OCI-LY7 (cell line): ENCODE results near the gene SPG21. TPM values are rescaled to one million over a fixed set of nuclear protein-coding genes. Genes with fewer than 3 reads are reported as not detected.

ENCODE experiments used
- BruUV-seq: library from RNA; stranded (reverse); fragments of 400-500 nt; replicated peaks from 2 replicates; lab custom pipeline; 2021; lab: Mats Ljungman, UMichigan
- CTCF ChIA-PET: fragments of 300-600 bp; sonication (Branson Sonifier 250); formaldehyde crosslinking; loops from one replicate; lab custom pipeline; 2022; ENCODE audit warnings: antibody characterized with exemption; ENCODE audit not compliant: unreplicated experiment; lab: Charles Lee
- POLR2A ChIA-PET: fragments of 300-600 bp; sonication (Branson Sonifier 250); formaldehyde crosslinking; loops from one replicate; lab custom pipeline; 2022; ENCODE audit warnings: antibody characterized with exemption; lab: Charles Lee
- DNase-seq: peaks from one replicate; pipeline ENCODE4 v3.0.0-alpha.2; 2015; ENCODE audit warnings: low spot score
- H2AFZ ChIP-seq: fragments of 200-600 bp; sonication (generic), shearing (Covaris generic); 2 replicates; pipeline ENCODE4 v1.6.1; 2014; ENCODE audit warnings: mild to moderate bottlenecking, antibody characterized with exemption, low read length, moderate library complexity
- H3K27ac ChIP-seq: fragments of 200-600 bp; sonication (generic); 2 replicates; pipeline ENCODE4 v1.5.1; 2014; ENCODE audit warnings: mixed run types, low read depth, mild to moderate bottlenecking, moderate library complexity, low read length, inconsistent platforms; ENCODE audit not compliant: poor library complexity, severe bottlenecking
- H3K36me3 ChIP-seq: fragments of 200-600 bp; sonication (generic); 2 replicates; pipeline ENCODE4 v1.6.1; 2014; ENCODE audit warnings: mild to moderate bottlenecking, antibody characterized with exemption, low read length, moderate library complexity, mixed read lengths; ENCODE audit not compliant: insufficient read depth
- H3K4me1 ChIP-seq: fragments of 200-600 bp; sonication (generic); 2 replicates; pipeline ENCODE4 v1.5.1; 2014; ENCODE audit warnings: mild to moderate bottlenecking, low read length; ENCODE audit not compliant: insufficient read depth, poor library complexity, severe bottlenecking
- H3K4me2 ChIP-seq: fragments of 200-600 bp; sonication (generic); 2 replicates; pipeline ENCODE4 v1.6.1; 2014; ENCODE audit warnings: mild to moderate bottlenecking, low read length
- H3K4me3 ChIP-seq: fragments of 200-600 bp; sonication (generic); 2 replicates; pipeline ENCODE4 v1.5.1; 2014; ENCODE audit warnings: mild to moderate bottlenecking, low read depth, low read length; ENCODE audit not compliant: poor library complexity, severe bottlenecking
- H3K79me2 ChIP-seq: fragments of 200-600 bp; sonication (generic); 2 replicates; pipeline ENCODE4 v1.6.1; 2016; ENCODE audit warnings: low read depth, mild to moderate bottlenecking, low read length, moderate library complexity, mixed read lengths; ENCODE audit not compliant: insufficient read depth
- H3K9me2 ChIP-seq: fragments of 200-600 bp; sonication (generic); 2 replicates; pipeline ENCODE4 v1.6.1; 2016; ENCODE audit warnings: mild to moderate bottlenecking, low read length, mixed read lengths; ENCODE audit not compliant: insufficient read depth
- H3K9me3 ChIP-seq: fragments of 200-600 bp; sonication (generic); 2 replicates; pipeline ENCODE4 v1.6.1; 2014; ENCODE audit warnings: mild to moderate bottlenecking, mixed run types, low read length, mixed read lengths
- H4K20me1 ChIP-seq: fragments of 200-600 bp; sonication (generic); 2 replicates; pipeline ENCODE4 v1.6.1; 2014; ENCODE audit warnings: mild to moderate bottlenecking, antibody characterized with exemption, low read length, moderate library complexity, mixed read lengths; ENCODE audit not compliant: insufficient read depth
- CTCF ChIP-seq: fragments of 200-600 bp; sonication (generic); conservative IDR thresholded peaks from 2 replicates; pipeline ENCODE4 v1.5.1; 2014; ENCODE audit warnings: mild to moderate bottlenecking, antibody characterized with exemption, low read length, moderate library complexity, mixed read lengths
- EZH2phosphoT487 ChIP-seq: fragments of 200-600 bp; sonication (generic); IDR thresholded peaks from 2 replicates; pipeline ENCODE4 v1.6.1; 2018; ENCODE audit warnings: low read depth, borderline replicate concordance, mild to moderate bottlenecking, mixed run types, antibody characterized with exemption, low read length, moderate library complexity, mixed read lengths
- intact Hi-C: fragments of 100-400 bp; cut with micrococcal nuclease; formaldehyde crosslinking; loops from one replicate; pipeline ENCODE4 v1.10.0; 2022; ENCODE audit not compliant: unreplicated experiment
- total RNA-seq, 2 experiments: library from RNA; depleted of rRNA in 1 of 2; stranded (reverse); fragments of >200 nt in 1 of 2; shearing (Covaris generic) in 1 of 2; gene quantifications; 2 replicates each; pipeline ENCODE4 v1.2.3, GENCODE V29; 2014 to 2022

Gene SPG21
- total RNA-seq, 2 experiments from 2014 or later = 56.4 to 83.9 TPM

GRCh38 chr15:64985366-64986033 lies 4.2 kb downstream of the SPG21 start:
- Histone ChIP-seq H4K20me1 (no peaks in the 10 kb centered on the region), H3K79me2 (peaks cover 33% of the 10 kb centered on the region; the same call in 1 of the 2 replicates), H3K27ac (peak overlapping the region; percentile 12), H3K36me3 (peaks cover 30% of the 10 kb centered on the region; the same call in 1 of the 2 replicates), H3K9me2 (no peaks in the 10 kb centered on the region), H2AFZ (no peak overlapping the region), H3K4me2 (peak overlapping the region; percentile 49), H3K9me3 (no peaks in the 10 kb centered on the region), H3K4me3 (peak overlapping the region; percentile 21), H3K4me1 (peaks cover 40% of the 10 kb centered on the region)
- intact Hi-C loops = no loop called here
- ChIA-PET CTCF (no interaction called here), POLR2A (interaction anchor here (0.6 to 1.3 kb wide), 4 partner anchors 11 to 295 kb away, joined by 3 to 7 read pairs (median 4); partner anchors contain the start of gene PIF1)
- no peak for DNase-seq
- TF ChIP-seq CTCF (no peak), EZH2phosphoT487 (no peak)
- TSS peak; percentile 9 for BruUV-seq

- intact Hi-C loops = no loop called here
- Histone ChIP-seq H2AFZ (no peak overlapping the region), H3K4me1 (peaks cover 26% of the 10 kb centered on the region), H3K79me2 (peaks cover 18% of the 10 kb centered on the region; the same call in 1 of the 2 replicates), H3K4me3 (no peak overlapping the region), H4K20me1 (no peaks in the 10 kb centered on the region), H3K36me3 (peaks cover 53% of the 10 kb centered on the region), H3K4me2 (no peak overlapping the region), H3K9me3 (no peaks in the 10 kb centered on the region), H3K9me2 (no peaks in the 10 kb centered on the region), H3K27ac (no peak overlapping the region)
- no TSS peak for BruUV-seq
- ChIA-PET CTCF (no interaction called here), POLR2A (no interaction called here)
- DNase-seq = no peak
- TF ChIP-seq EZH2phosphoT487 (no peak), CTCF (no peak)
Observed at GRCh38 chr15:64982472-64982871, 7.2 kb downstream of the SPG21 start.

- ChIA-PET CTCF (no interaction called here), POLR2A (interaction anchor here (0.7 to 0.9 kb wide), 2 partner anchors 33 to 126 kb away, joined by 3 read pairs; no protein-coding TSS in a partner anchor)
- H3K4me2 ChIP-seq = no peak overlapping the region
- H3K36me3 ChIP-seq = peaks cover 53% of the 10 kb centered on the region
- intact Hi-C loops = no loop called here
- no peak for TF ChIP-seq CTCF
- TF ChIP-seq EZH2phosphoT487 = no peak
- no peak overlapping the region for H3K4me3 ChIP-seq
- H3K9me2 ChIP-seq = no peaks in the 10 kb centered on the region
- no peaks in the 10 kb centered on the region for H4K20me1 ChIP-seq
- no peaks in the 10 kb centered on the region for H3K9me3 ChIP-seq
- DNase-seq = no peak
- peaks cover 12% of the 10 kb centered on the region; the same call in 1 of the 2 replicates for H3K79me2 ChIP-seq
- H3K4me1 ChIP-seq = peaks cover 21% of the 10 kb centered on the region
- H3K27ac ChIP-seq = no peak overlapping the region
- H2AFZ ChIP-seq = no peak overlapping the region
- BruUV-seq = no TSS peak
Observed at GRCh38 chr15:64981812-64982431, 7.8 kb downstream of the SPG21 start.
